Measurements from ENCODE around the gene ERVH48-1.
"Not testable (repeated sequence)": the region's sequence is repeated elsewhere in the genome, so short reads cannot be mapped to it uniquely, and the experiment has no call there.

Gene ERVH48-1

DNA sequence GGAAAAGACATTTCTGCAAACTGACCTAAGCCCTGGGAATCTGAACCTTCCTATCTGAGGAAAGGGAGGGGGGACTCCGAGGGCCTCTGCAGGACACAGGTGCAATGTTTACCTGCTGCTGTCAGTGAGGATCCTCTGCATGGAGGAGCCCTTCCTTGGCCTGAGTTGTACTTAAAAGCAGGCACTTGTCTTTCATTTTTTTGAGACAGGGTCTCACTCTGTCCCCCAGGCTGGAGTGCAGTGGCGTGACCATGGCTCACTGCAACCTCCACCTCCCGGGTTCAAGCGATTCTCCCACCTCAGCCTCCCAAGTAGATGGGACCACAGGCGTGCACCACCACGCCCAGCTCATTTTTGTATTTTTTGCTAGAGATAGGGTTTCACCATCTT is 13.2 kb upstream of the ERVH48-1 start:
- H3K9me3 ChIP-seq (ENCODE audit: control insufficient read depth, low read length); H3K4me3 ChIP-seq (ENCODE audit: insufficient read depth, low read depth, low read length); H3K27me3 ChIP-seq (ENCODE audit: control insufficient read depth, insufficient read depth, low read length, poor library complexity, severe bottlenecking); H3K4me1 ChIP-seq (ENCODE audit: control insufficient read depth, insufficient read depth, low read length); H3K36me3 ChIP-seq (ENCODE audit: control insufficient read depth, insufficient read depth, low read length); H3K27ac ChIP-seq (ENCODE audit: insufficient read depth, low read depth, low read length, poor library complexity, severe bottlenecking): not testable (repeated sequence)
- WGBS, 2 experiments, result 90% methylated on average over 6 of the region's 6 CpGs

DNA sequence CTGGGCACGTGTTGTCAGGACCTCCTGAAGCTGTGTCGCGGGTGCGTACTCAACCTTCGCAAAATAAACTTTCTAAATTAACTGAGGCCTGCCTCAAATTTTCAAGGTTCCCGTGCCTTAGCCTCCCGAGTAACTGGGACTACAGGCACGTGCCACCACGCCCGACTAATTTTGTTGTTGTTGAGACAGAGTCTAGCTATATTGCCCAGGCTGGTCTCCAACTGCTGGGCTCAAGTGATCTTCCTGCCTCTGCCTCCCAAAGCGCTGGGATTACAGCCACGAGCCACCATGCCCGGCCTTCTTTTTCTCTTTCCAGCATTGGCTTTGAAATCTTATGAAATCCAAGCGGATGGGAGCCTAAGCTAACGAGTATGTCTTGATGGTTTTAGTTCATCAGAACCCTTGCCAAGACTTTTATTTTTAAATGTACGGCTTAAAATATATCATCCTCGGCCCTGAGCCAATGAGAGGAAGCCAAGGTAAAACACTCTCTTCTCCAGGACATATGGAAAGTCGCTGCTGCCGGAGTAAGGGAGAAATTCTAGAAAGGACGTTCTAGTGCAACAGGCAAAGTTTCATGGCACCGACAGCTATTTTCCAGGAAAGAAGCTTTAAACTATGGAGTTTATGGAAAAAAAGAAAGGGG is 12.7 kb upstream of the ERVH48-1 start:
- no peaks in the 10 kb centered on the region for H3K9me3 ChIP-seq (ENCODE audit: control insufficient read depth, low read length)
- no peaks in the 10 kb centered on the region for H3K27me3 ChIP-seq (ENCODE audit: control insufficient read depth, insufficient read depth, low read length, poor library complexity, severe bottlenecking)
- H3K27ac ChIP-seq (ENCODE audit: insufficient read depth, low read depth, low read length, poor library complexity, severe bottlenecking), result no peak overlapping the region
- no peaks in the 10 kb centered on the region for H3K36me3 ChIP-seq (ENCODE audit: control insufficient read depth, insufficient read depth, low read length)
- WGBS, 2 experiments, result 91 to 93% methylated on average over 21 of the region's 21 CpGs
- no peak overlapping the region for H3K4me3 ChIP-seq (ENCODE audit: insufficient read depth, low read depth, low read length)
- H3K4me1 ChIP-seq (ENCODE audit: control insufficient read depth, insufficient read depth, low read length), result no peaks in the 10 kb centered on the region

DNA sequence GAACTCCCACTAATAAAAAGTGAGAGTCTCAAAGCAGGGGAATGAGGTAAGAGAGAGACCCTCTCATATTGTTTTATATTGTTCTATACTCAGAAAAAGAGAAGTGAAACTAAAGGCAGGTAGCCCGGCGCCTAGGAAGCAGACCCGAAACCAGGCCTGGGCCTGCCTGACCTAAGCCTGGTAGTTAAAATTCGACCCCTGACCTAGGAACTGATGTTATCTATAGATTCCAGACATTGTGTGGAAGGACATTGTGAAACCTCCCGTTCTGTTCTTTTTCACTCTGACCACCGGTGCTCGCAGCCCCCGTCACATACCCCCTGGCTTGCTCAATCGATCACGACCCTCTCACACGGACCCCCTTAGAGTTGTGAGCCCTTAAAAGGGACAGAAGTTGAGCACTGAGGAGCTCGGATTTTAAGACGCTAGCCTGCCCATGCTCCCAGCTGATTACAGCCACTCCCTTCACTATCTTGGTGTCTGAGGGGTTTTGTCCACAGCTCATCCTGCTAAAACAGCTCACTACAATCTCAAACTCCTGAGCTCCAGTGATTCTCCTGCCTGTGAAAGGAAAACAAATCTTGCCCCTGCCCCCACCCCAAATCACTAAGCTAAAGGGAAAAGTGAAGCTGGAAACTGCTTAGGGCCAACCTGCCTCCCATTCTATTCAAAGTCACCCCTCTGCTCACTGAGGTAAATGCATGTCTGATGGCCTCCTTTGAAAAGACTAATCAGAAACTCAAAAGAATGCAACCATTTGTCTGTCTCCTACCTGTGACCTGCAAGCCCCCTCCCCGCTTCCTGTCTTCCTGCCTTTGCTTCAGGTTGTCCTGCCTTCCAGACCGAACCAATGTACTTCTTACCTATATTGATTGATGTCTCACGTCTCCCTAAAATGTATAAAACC is 11.9 kb upstream of the ERVH48-1 start:
- H3K36me3 ChIP-seq (ENCODE audit: control insufficient read depth, insufficient read depth, low read length); H3K4me1 ChIP-seq (ENCODE audit: control insufficient read depth, insufficient read depth, low read length); H3K27me3 ChIP-seq (ENCODE audit: control insufficient read depth, insufficient read depth, low read length, poor library complexity, severe bottlenecking); H3K9me3 ChIP-seq (ENCODE audit: control insufficient read depth, low read length); H3K27ac ChIP-seq (ENCODE audit: insufficient read depth, low read depth, low read length, poor library complexity, severe bottlenecking); H3K4me3 ChIP-seq (ENCODE audit: insufficient read depth, low read depth, low read length): not testable (repeated sequence)
- 70% methylated on average over 12 to 16 of the region's 16 CpGs for WGBS, 2 experiments

DNA sequence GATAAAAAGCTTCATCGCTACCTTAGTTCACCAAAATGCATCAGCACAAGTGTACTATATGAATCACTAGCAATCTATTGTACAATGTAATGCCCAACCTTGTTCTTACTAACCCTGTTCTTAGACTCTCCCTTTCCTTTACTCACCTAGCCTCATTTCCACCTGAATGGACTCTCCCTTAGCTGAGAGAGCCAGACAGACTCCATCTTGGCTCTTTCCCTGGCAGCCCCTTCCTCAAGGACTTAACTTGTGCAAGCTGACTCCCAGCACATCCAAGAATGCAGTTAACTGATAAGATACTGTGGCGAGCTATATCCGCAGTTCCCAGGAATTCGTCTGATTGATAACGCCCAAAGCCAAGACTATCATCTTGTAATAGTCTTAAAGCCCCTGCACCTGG is 10.9 kb upstream of the ERVH48-1 start:
- H3K27ac ChIP-seq (ENCODE audit: insufficient read depth, low read depth, low read length, poor library complexity, severe bottlenecking); H3K27me3 ChIP-seq (ENCODE audit: control insufficient read depth, insufficient read depth, low read length, poor library complexity, severe bottlenecking); H3K9me3 ChIP-seq (ENCODE audit: control insufficient read depth, low read length); H3K4me3 ChIP-seq (ENCODE audit: insufficient read depth, low read depth, low read length); H3K36me3 ChIP-seq (ENCODE audit: control insufficient read depth, insufficient read depth, low read length); H3K4me1 ChIP-seq (ENCODE audit: control insufficient read depth, insufficient read depth, low read length): not testable (repeated sequence)
- 81 to 96% methylated on average over 5 of the region's 5 CpGs for WGBS, 2 experiments

DNA sequence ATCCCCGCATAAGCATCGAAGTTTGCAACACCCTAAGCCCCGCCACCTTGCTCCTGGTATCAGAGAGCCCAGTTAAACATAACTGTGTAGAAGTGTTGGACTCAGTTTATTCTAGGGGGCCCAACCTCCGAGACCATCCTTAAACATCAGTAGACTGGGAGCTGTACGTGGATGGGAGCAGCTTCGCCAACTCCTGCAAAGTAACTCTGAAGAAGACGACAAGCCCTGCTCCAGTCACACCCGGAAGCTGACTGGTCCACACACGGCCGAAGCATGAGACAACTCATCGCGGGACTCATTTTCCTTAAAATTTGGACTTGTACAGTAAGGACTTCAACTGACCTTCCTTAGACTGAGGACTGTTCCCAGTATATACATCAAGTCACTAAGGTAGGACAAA is 8.5 kb upstream of the ERVH48-1 start:
- not testable (repeated sequence) for H3K4me3 ChIP-seq (ENCODE audit: insufficient read depth, low read depth, low read length); H3K36me3 ChIP-seq (ENCODE audit: control insufficient read depth, insufficient read depth, low read length); H3K4me1 ChIP-seq (ENCODE audit: control insufficient read depth, insufficient read depth, low read length); H3K27ac ChIP-seq (ENCODE audit: insufficient read depth, low read depth, low read length, poor library complexity, severe bottlenecking); H3K9me3 ChIP-seq (ENCODE audit: control insufficient read depth, low read length); H3K27me3 ChIP-seq (ENCODE audit: control insufficient read depth, insufficient read depth, low read length, poor library complexity, severe bottlenecking)
- 97% methylated on average over 12 of the region's 12 CpGs for WGBS, 2 experiments

DNA sequence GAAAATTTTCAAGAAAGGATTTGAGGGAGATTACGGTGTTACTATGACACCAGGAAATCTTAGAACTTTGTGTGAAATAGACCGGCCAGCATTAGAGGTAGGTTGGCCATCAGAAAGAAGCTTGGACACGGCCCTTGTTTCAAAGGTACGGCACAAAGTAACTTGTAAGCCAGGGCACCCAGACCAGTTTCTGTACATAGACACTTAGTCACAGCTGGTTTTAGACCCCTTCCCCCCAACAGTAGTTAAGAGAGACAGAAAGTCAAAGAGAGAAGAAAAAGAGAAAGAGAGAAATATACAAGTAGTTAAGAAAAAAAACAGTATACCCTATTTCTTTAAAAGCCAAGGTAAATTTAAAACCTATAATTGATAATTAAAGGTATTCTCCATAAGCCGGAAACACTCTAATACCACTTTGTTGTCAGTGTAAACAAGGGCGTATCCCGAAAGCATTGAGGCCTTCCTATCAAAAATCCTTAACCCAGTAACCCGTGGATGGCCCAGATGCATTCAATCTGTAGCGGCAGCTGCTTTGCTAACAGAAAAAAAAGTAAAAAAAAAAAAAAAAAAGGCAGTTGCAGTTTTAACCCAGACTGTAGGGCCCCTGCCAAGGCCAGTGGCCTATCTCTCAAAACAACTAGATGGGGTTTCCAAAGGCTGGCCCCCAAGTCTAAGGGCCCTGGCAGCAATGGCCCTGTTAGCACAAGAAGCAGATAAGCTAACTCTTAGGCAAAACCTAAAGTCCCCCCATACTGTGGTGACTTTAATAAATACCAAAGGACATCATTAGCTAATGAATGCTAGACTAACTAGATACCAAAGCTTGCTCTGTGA is 7.9 kb upstream of the ERVH48-1 start:
- not testable (repeated sequence) for H3K9me3 ChIP-seq (ENCODE audit: control insufficient read depth, low read length); H3K36me3 ChIP-seq (ENCODE audit: control insufficient read depth, insufficient read depth, low read length); H3K4me1 ChIP-seq (ENCODE audit: control insufficient read depth, insufficient read depth, low read length); H3K27ac ChIP-seq (ENCODE audit: insufficient read depth, low read depth, low read length, poor library complexity, severe bottlenecking); H3K4me3 ChIP-seq (ENCODE audit: insufficient read depth, low read depth, low read length); H3K27me3 ChIP-seq (ENCODE audit: control insufficient read depth, insufficient read depth, low read length, poor library complexity, severe bottlenecking)
- 91 to 94% methylated on average over 9 of the region's 9 CpGs for WGBS, 2 experiments

DNA sequence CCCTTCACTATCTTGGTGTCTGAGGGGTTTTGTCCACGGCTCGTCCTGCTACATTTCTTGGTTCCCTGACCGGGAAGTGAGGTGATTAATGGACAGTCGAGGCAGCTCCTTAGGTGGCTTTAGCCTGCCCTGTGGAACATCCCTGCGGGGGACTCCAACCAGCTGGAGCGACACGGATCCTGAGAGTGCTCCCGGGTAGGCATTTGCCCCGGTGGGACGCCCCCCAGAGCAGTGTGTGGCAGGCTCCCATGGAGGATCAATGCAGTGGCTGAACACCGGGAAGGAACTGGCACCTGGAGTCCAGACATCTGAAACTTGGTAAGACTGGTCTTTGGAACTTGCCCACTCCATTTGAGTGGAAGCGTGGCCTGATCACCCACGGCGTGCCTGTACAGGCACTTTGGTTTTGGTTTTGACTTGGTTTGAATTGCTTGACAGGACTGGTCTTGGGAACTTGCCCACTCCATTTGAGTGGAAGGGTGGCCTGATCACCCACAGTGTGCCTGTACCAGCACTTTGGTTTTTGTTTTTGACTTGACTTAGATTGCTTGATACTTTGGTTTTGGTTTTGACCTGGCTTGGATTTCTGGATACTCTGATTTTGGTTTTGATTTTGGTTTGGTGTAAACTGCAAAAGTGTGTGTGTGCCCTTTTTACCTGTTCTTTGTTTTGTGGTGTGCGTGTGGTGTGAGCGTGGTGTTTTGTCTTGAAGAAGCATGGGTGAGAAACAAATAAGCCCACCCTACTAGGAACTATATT is 7.1 kb upstream of the ERVH48-1 start:
- H3K27ac ChIP-seq (ENCODE audit: insufficient read depth, low read depth, low read length, poor library complexity, severe bottlenecking); H3K9me3 ChIP-seq (ENCODE audit: control insufficient read depth, low read length); H3K4me1 ChIP-seq (ENCODE audit: control insufficient read depth, insufficient read depth, low read length); H3K36me3 ChIP-seq (ENCODE audit: control insufficient read depth, insufficient read depth, low read length); H3K4me3 ChIP-seq (ENCODE audit: insufficient read depth, low read depth, low read length); H3K27me3 ChIP-seq (ENCODE audit: control insufficient read depth, insufficient read depth, low read length, poor library complexity, severe bottlenecking): not testable (repeated sequence)
- 93 to 95% methylated on average over 15 to 16 of the region's 16 CpGs for WGBS, 2 experiments

DNA sequence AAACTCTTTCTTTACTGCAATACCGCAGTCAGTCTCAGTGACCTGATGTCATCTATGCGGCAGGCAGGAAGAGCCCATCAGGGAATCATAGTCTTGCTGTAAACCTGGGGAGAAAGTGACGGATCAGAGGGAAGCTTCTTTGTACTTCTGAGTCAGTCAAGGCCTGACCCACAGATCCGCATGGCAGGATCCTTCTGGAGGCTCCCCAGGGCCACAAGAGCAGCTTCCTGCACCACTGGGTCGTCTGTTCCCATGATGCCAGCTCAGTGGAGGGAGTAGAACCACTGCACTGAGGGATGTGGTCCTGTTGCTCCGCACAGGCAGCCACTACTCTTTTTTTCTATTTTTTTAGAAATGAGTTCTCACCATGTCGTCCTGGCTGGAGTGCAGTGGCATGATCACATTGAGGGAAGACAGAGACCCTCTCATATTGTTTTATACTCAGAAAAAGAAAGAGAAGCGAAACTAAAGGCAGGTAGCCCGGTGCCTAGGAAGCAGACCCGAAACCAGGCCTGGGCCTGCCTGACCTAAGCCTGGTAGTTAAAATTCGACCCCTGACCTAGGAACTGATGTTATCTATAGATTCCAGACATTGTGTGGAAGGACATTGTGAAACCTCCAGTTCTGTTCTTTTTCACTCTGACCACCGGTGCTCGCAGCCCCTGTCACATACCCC is 6.3 kb upstream of the ERVH48-1 start:
- Histone ChIP-seq H3K36me3 (ENCODE audit: control insufficient read depth, insufficient read depth, low read length) (no peaks in the 10 kb centered on the region), H3K27me3 (ENCODE audit: control insufficient read depth, insufficient read depth, low read length, poor library complexity, severe bottlenecking) (no peaks in the 10 kb centered on the region), H3K9me3 (ENCODE audit: control insufficient read depth, low read length) (no peaks in the 10 kb centered on the region), H3K4me3 (ENCODE audit: insufficient read depth, low read depth, low read length) (no peak overlapping the region), H3K4me1 (ENCODE audit: control insufficient read depth, insufficient read depth, low read length) (no peaks in the 10 kb centered on the region), H3K27ac (ENCODE audit: insufficient read depth, low read depth, low read length, poor library complexity, severe bottlenecking) (no peak overlapping the region)
- 79 to 86% methylated on average over 13 of the region's 13 CpGs for WGBS, 2 experiments

DNA sequence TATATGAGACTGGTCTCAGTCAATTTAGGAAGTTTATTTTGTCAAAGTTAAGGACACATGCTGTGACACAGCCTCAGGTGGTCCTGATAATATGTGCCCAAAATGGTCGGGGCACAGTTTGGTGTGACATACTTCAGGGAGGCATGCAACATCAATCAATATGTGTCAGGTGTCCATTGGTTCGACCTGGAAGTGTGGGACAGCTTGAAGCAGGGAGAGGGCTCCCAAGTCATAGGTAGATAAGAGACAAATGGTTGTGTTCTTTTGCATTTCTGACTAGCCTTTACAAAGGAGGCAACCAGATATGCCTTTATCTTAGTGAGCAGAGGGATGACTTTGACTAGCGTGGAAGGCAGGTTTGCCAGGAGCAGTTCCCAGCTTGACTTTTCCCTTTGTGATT is 4.5 kb upstream of the ERVH48-1 start:
- no peaks in the 10 kb centered on the region for H3K27me3 ChIP-seq (ENCODE audit: control insufficient read depth, insufficient read depth, low read length, poor library complexity, severe bottlenecking)
- WGBS, 2 experiments, result 90 to 91% methylated on average over 3 of the region's 3 CpGs
- no peak overlapping the region for H3K4me3 ChIP-seq (ENCODE audit: insufficient read depth, low read depth, low read length)
- H3K9me3 ChIP-seq (ENCODE audit: control insufficient read depth, low read length), result no peaks in the 10 kb centered on the region
- no peaks in the 10 kb centered on the region for H3K36me3 ChIP-seq (ENCODE audit: control insufficient read depth, insufficient read depth, low read length)
- H3K4me1 ChIP-seq (ENCODE audit: control insufficient read depth, insufficient read depth, low read length), result no peaks in the 10 kb centered on the region
- no peak overlapping the region for H3K27ac ChIP-seq (ENCODE audit: insufficient read depth, low read depth, low read length, poor library complexity, severe bottlenecking)
